WERI-Rb-1 (cell line): ENCODE data around the gene TM2D3.
"Not testable (repeated sequence)": the region's sequence is repeated elsewhere in the genome, so short reads cannot be mapped to it uniquely, and the experiment has no call there.

Experiments
- DNase-seq: peaks from one replicate; pipeline ENCODE4 v3.0.0-alpha.2; 2020
- H3K27ac ChIP-seq: fragments of 250-450 bp; sonication (Bioruptor Pico); 2 replicates; pipeline ENCODE4 v1.5.1; 2020; ENCODE audit warnings: mild to moderate bottlenecking, moderate library complexity
- H3K27me3 ChIP-seq: fragments of 250-450 bp; sonication (Bioruptor Pico); 2 replicates; pipeline ENCODE4 v1.5.1; 2021; ENCODE audit warnings: mild to moderate bottlenecking, low read depth, moderate library complexity; ENCODE audit not compliant: insufficient read depth, severe bottlenecking
- H3K36me3 ChIP-seq: fragments of 250-450 bp; sonication (Bioruptor Pico); 2 replicates; pipeline ENCODE4 v1.5.1; 2020; ENCODE audit warnings: mild to moderate bottlenecking, moderate library complexity
- H3K4me3 ChIP-seq: 2 replicates; pipeline ENCODE4 v1.5.1; 2011; ENCODE audit warnings: low read depth, mild to moderate bottlenecking, control low read depth, low read length
- H3K9me3 ChIP-seq: fragments of 250-450 bp; sonication (Bioruptor Pico); 2 replicates; pipeline ENCODE4 v1.5.1; 2021; ENCODE audit warnings: mild to moderate bottlenecking, moderate library complexity; ENCODE audit not compliant: severe bottlenecking
- TF ChIP-seq, protein P1 (sequence below): IDR thresholded peaks from 2 replicates; pipeline ENCODE4 v1.5.1; 2011; ENCODE audit warnings: low read depth, mild to moderate bottlenecking, control low read depth, inconsistent platforms, low read length

The TM2D3 gene

DNA sequence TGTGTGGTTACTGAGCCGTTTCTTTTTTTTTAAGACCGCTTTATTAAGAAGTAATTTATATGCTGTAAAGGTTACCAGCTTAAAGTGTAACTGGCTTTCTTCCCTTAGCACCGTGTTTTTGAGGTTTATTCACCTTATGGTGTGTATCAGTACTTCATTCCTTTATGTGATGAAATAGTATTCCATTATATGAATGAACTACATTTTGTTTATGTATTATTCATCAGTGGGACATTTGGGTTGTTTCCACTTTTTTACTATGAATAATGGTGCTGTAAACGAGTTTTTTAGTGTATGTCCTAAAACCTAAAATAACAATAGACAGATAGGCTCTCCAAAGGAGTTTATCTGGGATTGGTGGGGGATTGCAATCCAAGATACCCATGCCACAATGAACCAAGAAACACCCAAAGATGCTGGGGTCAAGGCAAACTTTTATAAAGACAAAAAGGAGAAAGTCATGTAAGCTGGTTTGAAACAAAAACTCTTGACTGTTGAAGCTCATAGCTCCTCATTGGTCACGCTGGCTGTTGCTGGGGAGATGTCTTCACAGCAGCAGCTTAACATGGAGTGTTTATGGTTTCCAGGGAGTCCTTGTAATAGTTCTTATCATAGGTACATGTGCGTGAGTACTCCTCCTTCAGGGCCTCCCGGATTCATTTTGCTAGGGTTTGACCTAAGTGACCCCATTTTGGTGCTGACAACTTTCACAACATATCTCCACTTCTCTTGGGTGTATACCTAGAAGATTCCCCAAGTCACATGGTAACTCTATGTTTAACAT, 16.0 kb downstream of the TM2D3 start:
- no peak for DNase-seq
- TF ChIP-seq, protein P1, sequence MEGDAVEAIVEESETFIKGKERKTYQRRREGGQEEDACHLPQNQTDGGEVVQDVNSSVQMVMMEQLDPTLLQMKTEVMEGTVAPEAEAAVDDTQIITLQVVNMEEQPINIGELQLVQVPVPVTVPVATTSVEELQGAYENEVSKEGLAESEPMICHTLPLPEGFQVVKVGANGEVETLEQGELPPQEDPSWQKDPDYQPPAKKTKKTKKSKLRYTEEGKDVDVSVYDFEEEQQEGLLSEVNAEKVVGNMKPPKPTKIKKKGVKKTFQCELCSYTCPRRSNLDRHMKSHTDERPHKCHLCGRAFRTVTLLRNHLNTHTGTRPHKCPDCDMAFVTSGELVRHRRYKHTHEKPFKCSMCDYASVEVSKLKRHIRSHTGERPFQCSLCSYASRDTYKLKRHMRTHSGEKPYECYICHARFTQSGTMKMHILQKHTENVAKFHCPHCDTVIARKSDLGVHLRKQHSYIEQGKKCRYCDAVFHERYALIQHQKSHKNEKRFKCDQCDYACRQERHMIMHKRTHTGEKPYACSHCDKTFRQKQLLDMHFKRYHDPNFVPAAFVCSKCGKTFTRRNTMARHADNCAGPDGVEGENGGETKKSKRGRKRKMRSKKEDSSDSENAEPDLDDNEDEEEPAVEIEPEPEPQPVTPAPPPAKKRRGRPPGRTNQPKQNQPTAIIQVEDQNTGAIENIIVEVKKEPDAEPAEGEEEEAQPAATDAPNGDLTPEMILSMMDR = no peak
- Histone ChIP-seq H3K4me3 (no peak overlapping the region), H3K36me3 (peaks cover 15% of the 10 kb centered on the region), H3K9me3 (peaks cover 3% of the 10 kb centered on the region), H3K27ac (no peak overlapping the region), H3K27me3 (no peaks in the 10 kb centered on the region)

DNA sequence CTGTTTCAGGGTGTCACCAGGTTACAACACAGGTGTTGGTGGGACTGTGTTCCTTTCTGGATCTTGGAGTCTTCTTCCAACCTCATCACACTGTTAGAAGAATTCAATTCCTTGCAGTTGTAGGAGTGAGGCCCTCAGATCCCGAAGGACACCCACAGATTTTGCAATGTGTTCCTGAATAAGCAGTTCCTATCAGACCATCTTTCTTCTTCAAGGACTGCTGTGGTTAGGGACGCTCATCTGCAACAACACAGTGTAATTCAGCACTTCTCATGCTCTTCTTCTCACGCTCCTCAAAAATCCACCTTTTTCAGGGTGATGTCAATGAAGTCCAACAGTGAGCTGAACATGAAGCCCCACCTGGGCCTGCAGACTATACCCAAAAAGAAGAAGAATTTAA, 18.8 kb downstream of the TM2D3 start:
- no peaks in the 10 kb centered on the region for H3K36me3 ChIP-seq
- TF ChIP-seq, protein P1 = no peak
- no peaks in the 10 kb centered on the region for H3K27me3 ChIP-seq

DNA sequence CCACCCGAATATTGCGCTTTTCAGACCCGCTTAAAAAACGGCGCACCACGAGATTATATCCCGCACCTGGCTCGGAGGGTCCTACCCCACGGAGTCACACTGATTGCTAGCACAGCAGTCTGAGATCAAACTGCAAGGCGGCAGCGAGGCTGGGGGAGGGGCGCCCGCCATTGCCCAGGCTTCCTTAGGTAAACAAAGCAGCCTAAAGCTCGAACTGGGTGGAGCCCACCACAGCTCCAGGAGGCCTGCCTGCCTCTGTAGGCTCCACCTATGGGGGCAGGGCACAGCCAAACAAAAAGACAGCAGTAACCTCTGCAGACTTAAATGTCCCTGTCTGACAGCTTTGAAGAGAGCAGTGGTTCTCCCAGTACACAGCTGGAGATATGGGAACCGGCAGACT, 25.5 kb downstream of the TM2D3 start:
- H3K4me3 ChIP-seq, H3K27ac ChIP-seq, H3K9me3 ChIP-seq, H3K36me3 ChIP-seq, H3K27me3 ChIP-seq, DNase-seq: not testable (repeated sequence)

More for the DNA sequence above, 18.8 kb downstream of the TM2D3 start:
- Histone ChIP-seq H3K9me3 (no peaks in the 10 kb centered on the region), H3K4me3 (no peak overlapping the region), H3K27ac (no peak overlapping the region)
- no peak for DNase-seq

DNA sequence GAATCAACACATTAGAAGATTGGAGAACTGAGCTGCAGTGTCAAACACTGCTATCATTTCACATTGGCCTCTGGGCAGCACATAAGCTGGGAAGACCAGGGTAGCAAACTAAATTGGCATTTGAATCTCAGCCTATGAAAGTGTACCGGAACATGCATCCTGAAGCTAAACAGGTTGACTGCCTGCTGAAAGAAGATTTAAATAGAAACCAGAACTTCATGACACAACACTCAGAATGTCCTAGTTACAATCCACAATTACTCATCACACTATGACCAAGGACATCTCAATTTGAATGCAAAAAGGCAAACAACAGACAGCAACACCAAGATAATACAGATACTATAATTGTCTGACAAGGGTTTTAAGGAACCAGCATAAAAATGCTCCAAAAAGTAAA, 26.2 kb downstream of the TM2D3 start:
- no peaks in the 10 kb centered on the region for H3K36me3 ChIP-seq
- no peak for DNase-seq
- no peak overlapping the region for H3K27ac ChIP-seq
- TF ChIP-seq, protein P1 = no peak
- H3K9me3 ChIP-seq = no peaks in the 10 kb centered on the region
- no peaks in the 10 kb centered on the region for H3K27me3 ChIP-seq
- no peak overlapping the region for H3K4me3 ChIP-seq

DNA sequence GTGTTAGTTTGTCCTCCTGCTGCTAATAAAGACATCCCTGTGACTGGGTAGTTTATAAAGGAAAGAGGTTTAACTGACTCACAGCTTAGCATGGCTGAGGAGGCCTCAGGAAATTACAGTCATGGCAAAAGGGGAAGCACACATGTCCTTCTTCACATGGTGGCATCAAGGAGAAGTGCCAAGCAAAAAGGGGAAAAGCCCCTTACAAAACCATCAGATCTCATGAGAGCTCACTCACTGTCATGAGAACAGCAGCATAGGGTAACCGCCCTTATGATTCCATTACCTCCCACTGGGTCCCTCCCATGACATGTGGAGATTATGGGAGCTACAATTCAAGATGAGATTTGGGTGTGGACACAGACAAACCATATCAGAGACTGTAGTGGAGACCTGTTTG, 27.0 kb downstream of the TM2D3 start:
- H3K27ac ChIP-seq = no peak overlapping the region
- no peaks in the 10 kb centered on the region for H3K27me3 ChIP-seq
- no peaks in the 10 kb centered on the region for H3K36me3 ChIP-seq
- no peak for DNase-seq
- TF ChIP-seq, protein P1 = no peak
- no peaks in the 10 kb centered on the region for H3K9me3 ChIP-seq
- H3K4me3 ChIP-seq = no peak overlapping the region

DNA sequence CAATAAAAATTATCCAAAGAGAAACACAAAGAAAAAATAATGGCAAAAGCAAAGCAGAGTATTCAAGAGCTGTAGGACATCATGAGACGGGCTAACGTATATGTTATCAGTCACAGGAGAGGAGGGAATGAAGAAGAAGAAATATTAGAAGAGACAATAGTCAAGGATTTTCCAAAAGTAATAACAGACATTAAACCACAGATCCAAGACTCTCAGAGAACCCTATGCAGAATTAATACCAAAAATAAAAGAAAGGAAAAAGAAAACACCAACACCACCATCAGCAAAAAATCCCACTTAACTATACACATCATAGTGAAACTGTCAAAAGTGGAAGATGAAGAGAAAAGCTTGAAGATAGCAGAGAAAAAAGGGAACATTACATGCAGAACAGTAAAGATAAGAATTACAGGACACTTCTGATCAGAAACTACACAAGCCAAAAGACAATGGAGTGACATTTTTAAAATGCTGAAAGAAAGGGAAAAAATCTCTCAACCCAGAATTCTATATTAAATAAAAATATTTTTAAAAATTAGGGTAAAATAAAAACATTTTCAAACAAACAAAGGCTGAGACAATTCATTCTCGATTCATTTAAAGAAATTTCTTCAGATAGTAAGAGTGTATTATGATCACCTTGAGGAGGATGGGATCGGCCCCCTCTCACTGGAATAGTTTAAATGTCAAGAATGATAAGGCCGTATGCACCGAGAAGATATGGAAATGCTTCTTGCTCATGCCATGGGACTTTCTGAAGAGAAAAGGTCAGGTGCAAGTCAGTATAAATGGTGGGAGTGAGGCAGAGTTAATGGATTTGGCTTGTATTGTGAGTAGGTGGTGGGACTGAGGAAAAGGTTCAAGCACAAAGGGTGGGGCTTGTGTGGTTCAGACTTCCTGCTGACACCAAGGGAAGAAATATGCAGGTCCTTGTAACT, 28.5 kb downstream of the TM2D3 start:
- Histone ChIP-seq H3K27me3 (no peaks in the 10 kb centered on the region), H3K36me3 (no peaks in the 10 kb centered on the region), H3K9me3 (no peaks in the 10 kb centered on the region), H3K27ac (no peak overlapping the region), H3K4me3 (no peak overlapping the region)
- no peak for DNase-seq
- TF ChIP-seq, protein P1 = no peak
